Loucy (cell line): ENCODE results near the gene CLDN8.

Source experiments
- CTCF ChIP-seq: fragments of 200-600 bp; sonication (generic); conservative IDR thresholded peaks from 2 replicates; pipeline ENCODE4 v1.5.1; 2014; ENCODE audit warnings: mild to moderate bottlenecking, antibody characterized with exemption, low read length
- EZH2phosphoT487 ChIP-seq: fragments of 200-600 bp; IDR thresholded peaks from 2 replicates; pipeline ENCODE4 v1.6.1; 2018; ENCODE audit warnings: antibody characterized with exemption, mild to moderate bottlenecking, moderate library complexity, borderline replicate concordance

GRCh38 chr21:30200000-30200399 lies 15.9 kb downstream of the CLDN8 start:
- TF ChIP-seq CTCF (no peak), EZH2phosphoT487 (no peak)
